ENCODE results near the gene CYP39A1.

CYP39A1 gene

GRCh38 chr6:46590765-46591164, 61.9 kb downstream of the CYP39A1 start:
- DNase-seq (ENCODE audit: low read depth), result no peak

- DNase-seq (ENCODE audit: low read depth), result no peak
Observed at GRCh38 chr6:46586906-46587305, 65.7 kb downstream of the CYP39A1 start.

GRCh38 chr6:46584586-46584985, 68.0 kb downstream of the CYP39A1 start:
- no peak for DNase-seq (ENCODE audit: low read depth)

GRCh38 chr6:46583721-46584120, 68.9 kb downstream of the CYP39A1 start:
- no peak for DNase-seq (ENCODE audit: low read depth)

GRCh38 chr6:46583081-46583480, 69.5 kb downstream of the CYP39A1 start:
- no peak for DNase-seq (ENCODE audit: low read depth)

- no peak for DNase-seq (ENCODE audit: low read depth)
Observed at GRCh38 chr6:46581459-46582177, 71.0 kb downstream of the CYP39A1 start.

GRCh38 chr6:46575530-46575929, 77.1 kb downstream of the CYP39A1 start:
- no peak for DNase-seq (ENCODE audit: low read depth)

- DNase-seq (ENCODE audit: low read depth), result no peak
Observed at GRCh38 chr6:46573140-46573539, 79.5 kb downstream of the CYP39A1 start.

GRCh38 chr6:46565531-46565930, 87.1 kb downstream of the CYP39A1 start:
- DNase-seq (ENCODE audit: low read depth), result no peak

- no peak for DNase-seq (ENCODE audit: low read depth)
Observed at GRCh38 chr6:46563924-46564323, 88.7 kb downstream of the CYP39A1 start.

- DNase-seq (ENCODE audit: low read depth), result no peak
Observed at GRCh38 chr6:46556053-46556452, 96.6 kb downstream of the CYP39A1 start.

- DNase-seq (ENCODE audit: low read depth), result no peak
Observed at GRCh38 chr6:46555129-46555528, 97.5 kb downstream of the CYP39A1 start.

- DNase-seq (ENCODE audit: low read depth), result no peak
Observed at GRCh38 chr6:46549155-46549554, 103.5 kb downstream of the CYP39A1 start.

GRCh38 chr6:46541556-46541955, 111.1 kb downstream of the CYP39A1 start:
- DNase-seq (ENCODE audit: low read depth), result no peak

- no peak for DNase-seq (ENCODE audit: low read depth)
Observed at GRCh38 chr6:46539866-46540265, 112.8 kb downstream of the CYP39A1 start.

GRCh38 chr6:46538800-46539480, 113.7 kb downstream of the CYP39A1 start:
- no peak for DNase-seq (ENCODE audit: low read depth)

- DNase-seq (ENCODE audit: low read depth), result no peak
Observed at GRCh38 chr6:46530896-46531295, 121.7 kb downstream of the CYP39A1 start.

GRCh38 chr6:46528961-46529750, 123.5 kb downstream of the CYP39A1 start:
- no peak for DNase-seq (ENCODE audit: low read depth)

GRCh38 chr6:46526607-46527006, 126.0 kb downstream of the CYP39A1 start:
- DNase-seq (ENCODE audit: low read depth), result no peak

- no peak for DNase-seq (ENCODE audit: low read depth)
Observed at GRCh38 chr6:46525583-46525982, 127.0 kb downstream of the CYP39A1 start.

GRCh38 chr6:46521464-46521971, 131.1 kb downstream of the CYP39A1 start:
- no peak for DNase-seq (ENCODE audit: low read depth)

GRCh38 chr6:46517202-46517601, 135.4 kb downstream of the CYP39A1 start:
- DNase-seq (ENCODE audit: low read depth), result no peak

GRCh38 chr6:46513533-46513932, 139.1 kb downstream of the CYP39A1 start:
- DNase-seq (ENCODE audit: low read depth), result no peak
